ENCODE measurements around the gene SLCO4A1. TPM values are rescaled to one million over a fixed set of nuclear protein-coding genes. Genes with fewer than 3 reads are reported as not detected.

The SLCO4A1 gene
- total RNA-seq, 4 donors from 2014 or later, result 15.9 to 20.2 (median 19.2) TPM

DNA sequence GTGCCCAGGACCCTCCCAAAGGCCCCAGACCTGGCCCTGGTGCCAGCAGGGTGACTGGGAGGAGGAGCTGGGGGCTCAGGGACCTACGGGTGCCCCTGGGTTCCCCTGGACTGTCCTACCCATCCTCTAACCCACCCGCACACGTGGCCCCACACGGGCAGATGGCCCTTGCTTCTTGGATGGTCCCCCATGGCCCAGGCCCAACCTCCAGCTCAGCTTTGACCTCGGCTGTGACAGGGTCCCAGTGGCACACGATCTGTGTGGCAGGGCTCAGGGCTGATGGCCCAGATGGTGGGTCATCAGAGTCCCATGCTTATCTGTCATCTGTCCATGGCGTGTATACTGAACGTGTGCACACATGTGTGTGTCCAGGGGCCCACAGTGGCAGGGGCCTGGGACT is 70.3 kb downstream of the SLCO4A1 start:
- ATAC-seq, result no peak
- Histone ChIP-seq H3K4me1 (peaks cover 0 to 47% (median 0%) of the 10 kb centered on the region in 3 donors), H3K36me3 (no peaks in the 10 kb centered on the region), H3K4me3 (no peak overlapping the region), H3K27me3 (peaks cover 57% of the 10 kb centered on the region), H3K9me3 (no peaks in the 10 kb centered on the region), H3K27ac (no peak overlapping the region)
- TF ChIP-seq EP300 (IDR thresholded peaks at IDR 0.05), result no peak
- TF ChIP-seq POLR2A (IDR thresholded peaks at IDR 0.05), result no peak
- TF ChIP-seq, protein P1, sequence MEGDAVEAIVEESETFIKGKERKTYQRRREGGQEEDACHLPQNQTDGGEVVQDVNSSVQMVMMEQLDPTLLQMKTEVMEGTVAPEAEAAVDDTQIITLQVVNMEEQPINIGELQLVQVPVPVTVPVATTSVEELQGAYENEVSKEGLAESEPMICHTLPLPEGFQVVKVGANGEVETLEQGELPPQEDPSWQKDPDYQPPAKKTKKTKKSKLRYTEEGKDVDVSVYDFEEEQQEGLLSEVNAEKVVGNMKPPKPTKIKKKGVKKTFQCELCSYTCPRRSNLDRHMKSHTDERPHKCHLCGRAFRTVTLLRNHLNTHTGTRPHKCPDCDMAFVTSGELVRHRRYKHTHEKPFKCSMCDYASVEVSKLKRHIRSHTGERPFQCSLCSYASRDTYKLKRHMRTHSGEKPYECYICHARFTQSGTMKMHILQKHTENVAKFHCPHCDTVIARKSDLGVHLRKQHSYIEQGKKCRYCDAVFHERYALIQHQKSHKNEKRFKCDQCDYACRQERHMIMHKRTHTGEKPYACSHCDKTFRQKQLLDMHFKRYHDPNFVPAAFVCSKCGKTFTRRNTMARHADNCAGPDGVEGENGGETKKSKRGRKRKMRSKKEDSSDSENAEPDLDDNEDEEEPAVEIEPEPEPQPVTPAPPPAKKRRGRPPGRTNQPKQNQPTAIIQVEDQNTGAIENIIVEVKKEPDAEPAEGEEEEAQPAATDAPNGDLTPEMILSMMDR (IDR thresholded peaks at IDR 0.05), result no peak
- TF ChIP-seq POLR2AphosphoS5 (IDR thresholded peaks at IDR 0.05), result no peak
- WGBS, 2 donors (ENCODE audit: low coverage in 1 of 2), result no CpG with 5 or more reads among the region's 8 CpGs

DNA sequence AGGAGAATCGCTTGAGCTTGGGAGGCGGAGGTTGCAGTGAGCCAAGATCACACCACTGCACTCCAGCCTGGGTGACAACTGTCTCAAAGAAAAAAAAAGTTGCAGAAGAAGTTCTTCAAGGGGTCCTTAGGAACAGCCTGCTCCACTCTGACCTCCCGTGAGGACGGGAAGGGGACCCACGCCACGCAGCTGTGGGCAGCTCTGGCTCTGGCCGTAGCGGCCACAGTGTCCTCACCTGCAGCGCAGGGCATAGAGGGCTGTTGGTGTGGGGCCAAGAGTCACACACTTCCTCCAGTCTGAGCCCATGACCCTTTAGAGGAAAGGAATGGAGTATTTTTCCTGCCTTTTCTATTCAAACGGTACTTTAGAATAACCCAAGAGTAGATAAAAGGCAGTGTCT is 71.7 kb downstream of the SLCO4A1 start:
- Histone ChIP-seq H3K4me1 (peaks cover 0 to 37% (median 0%) of the 10 kb centered on the region in 3 donors), H3K27ac (peak overlapping the region in 1 of 4 donors; percentile 51), H3K27me3 (peaks cover 55% of the 10 kb centered on the region), H3K9me3 (no peaks in the 10 kb centered on the region), H3K4me3 (no peak overlapping the region), H3K36me3 (no peaks in the 10 kb centered on the region)
- TF ChIP-seq POLR2AphosphoS5 (IDR thresholded peaks at IDR 0.05), result no peak
- TF ChIP-seq, protein P1 (IDR thresholded peaks at IDR 0.05), result no peak
- TF ChIP-seq POLR2A (IDR thresholded peaks at IDR 0.05), result no peak
- no peak for TF ChIP-seq EP300 (IDR thresholded peaks at IDR 0.05)
- no peak for ATAC-seq
- 60 to 83% methylated on average over 2 to 3 of the region's 10 CpGs for WGBS, 2 donors (ENCODE audit: low coverage in 1 of 2)

GRCh38 chr20:62714799-62715198 is 72.5 kb downstream of the SLCO4A1 start:
- no peak overlapping the region for H3K27ac ChIP-seq
- H3K36me3 ChIP-seq, result no peaks in the 10 kb centered on the region
- H3K9me3 ChIP-seq, result no peaks in the 10 kb centered on the region
- WGBS, 2 donors (ENCODE audit: low coverage in 1 of 2), result 76 to 80% methylated on average over 3 to 6 of the region's 6 CpGs
- TF ChIP-seq, protein P1 (IDR thresholded peaks at IDR 0.05), result no peak
- TF ChIP-seq POLR2A (IDR thresholded peaks at IDR 0.05) (no peak), POLR2AphosphoS5 (IDR thresholded peaks at IDR 0.05) (no peak), EP300 (IDR thresholded peaks at IDR 0.05) (no peak)
- no peak overlapping the region for H3K4me3 ChIP-seq
- peaks cover 0 to 33% (median 0%) of the 10 kb centered on the region in 3 donors for H3K4me1 ChIP-seq
- H3K27me3 ChIP-seq, result peaks cover 52% of the 10 kb centered on the region
- ATAC-seq, result no peak

DNA sequence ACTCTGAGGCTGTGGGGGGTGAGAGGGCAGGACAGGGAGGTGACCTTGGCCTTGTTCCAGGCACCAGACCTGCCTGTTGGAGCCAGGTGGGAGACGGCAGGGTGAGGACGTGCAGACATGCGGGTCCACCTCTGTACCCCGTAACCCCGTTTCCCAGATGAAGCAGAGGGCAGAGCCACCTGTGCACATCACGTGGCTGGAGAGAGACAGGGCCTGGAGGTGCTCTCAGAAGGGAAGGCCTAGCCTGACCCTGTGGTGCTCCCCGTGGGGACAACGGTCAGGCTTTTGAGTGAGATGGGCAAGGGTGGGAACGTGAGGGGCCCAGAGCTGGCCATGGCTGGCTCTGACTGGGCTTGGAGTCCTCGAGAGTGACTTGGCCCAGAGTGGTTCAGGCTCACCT is 72.9 kb downstream of the SLCO4A1 start:
- no peak for ATAC-seq
- TF ChIP-seq POLR2A (IDR thresholded peaks at IDR 0.05), result no peak
- Histone ChIP-seq H3K4me3 (no peak overlapping the region), H3K36me3 (no peaks in the 10 kb centered on the region), H3K9me3 (peaks cover 0 to 3% (median 0%) of the 10 kb centered on the region in 3 donors), H3K4me1 (peaks cover 0 to 33% (median 0%) of the 10 kb centered on the region in 3 donors), H3K27me3 (peaks cover 48% of the 10 kb centered on the region), H3K27ac (no peak overlapping the region)
- WGBS, 2 donors (ENCODE audit: low coverage in 1 of 2), result 85 to 93% methylated on average over 5 of the region's 10 CpGs

- ATAC-seq, result no peak
- Histone ChIP-seq H3K4me1 (peaks cover 0 to 29% (median 0%) of the 10 kb centered on the region in 3 donors), H3K27me3 (peaks cover 36% of the 10 kb centered on the region), H3K36me3 (no peaks in the 10 kb centered on the region), H3K9me3 (peaks cover 0 to 15% (median 0%) of the 10 kb centered on the region in 3 donors), H3K4me3 (no peak overlapping the region), H3K27ac (no peak overlapping the region)
- TF ChIP-seq POLR2AphosphoS5 (IDR thresholded peaks at IDR 0.05), result no peak
- TF ChIP-seq, protein P1 (IDR thresholded peaks at IDR 0.05), result no peak
- WGBS, 2 donors (ENCODE audit: low coverage in 1 of 2), result 50 to 66% methylated on average over 2 to 12 of the region's 30 CpGs
These were observed 74.1 kb downstream of the SLCO4A1 start for GRCh38 chr20:62716198-62716940.
